ENCODE measurements around the gene RAB25.
"Not testable (repeated sequence)": the region's sequence is repeated elsewhere in the genome, so short reads cannot be mapped to it uniquely, and the experiment has no call there.

Gene RAB25

GRCh38 chr1:156114101-156114918, 53.4 kb downstream of the RAB25 start, which contains the start of gene LMNA:
Gene LMNA (plus strand): TSS chr1:156114711. CDS start chr1:156114919, 208 bp downstream.
- Histone ChIP-seq H3K27ac (ENCODE audit: low read depth, low read length) (peak within 1 kb of the TSS; percentile 33), H4K91ac (ENCODE audit: low read depth, low read length) (peak within 1 kb of the TSS; percentile 94), H2BK120ac (ENCODE audit: insufficient read depth, low read length, poor library complexity) (peak within 1 kb of the TSS; percentile 88), H3K9me3 (ENCODE audit: insufficient read depth, low read depth, low read length) (no peaks in the 10 kb centered on the region), H2AFZ (ENCODE audit: insufficient read depth, low read length, poor library complexity) (peak within 1 kb of the TSS; percentile 80), H3K18ac (ENCODE audit: low read length) (peak within 1 kb of the TSS; percentile 96), H4K12ac (ENCODE audit: low read depth, low read length) (peak within 1 kb of the TSS; percentile 49), H3K4me2 (ENCODE audit: low read length) (peak within 1 kb of the TSS; percentile 86), H3K14ac (ENCODE audit: low read length) (peak within 1 kb of the TSS; percentile 92), H4K8ac (ENCODE audit: low read depth, low read length) (peak within 1 kb of the TSS; percentile 48), H3K23ac (ENCODE audit: low read length) (no peak within 1 kb of the TSS), H2BK5ac (ENCODE audit: low read depth, low read length, poor library complexity) (peak within 1 kb of the TSS; percentile 80), H3K79me1 (ENCODE audit: low read length) (peaks cover 28% of the 10 kb centered on the region), H3K36me3 (ENCODE audit: control insufficient read depth in 1 of 2, insufficient read depth in 2 of 2, low read length in 2 of 2) (no peaks in the 10 kb centered on the region), H3K4me1 (ENCODE audit: control insufficient read depth in 1 of 2, insufficient read depth in 2 of 2, low read length in 2 of 2) (peaks cover 20 to 29% of the 10 kb centered on the region in 2 experiments), H3K9ac (ENCODE audit: low read length) (peak within 1 kb of the TSS; percentile 87), H3K4ac (ENCODE audit: low read depth, low read length) (peak within 1 kb of the TSS; percentile 63), H3K4me3 (ENCODE audit: low read depth, low read length) (peak within 1 kb of the TSS; percentile 92), H2AK5ac (ENCODE audit: low read length) (peak within 1 kb of the TSS; percentile 95), H3K79me2 (ENCODE audit: control insufficient read depth, insufficient read depth, low read length, poor library complexity) (peaks cover 26% of the 10 kb centered on the region), H3K27me3 (ENCODE audit: insufficient read depth, low read length) (no peaks in the 10 kb centered on the region), H2BK12ac (ENCODE audit: low read length) (peak within 1 kb of the TSS; percentile 91)
- no CpG with 5 or more reads among the region's 37 CpGs for WGBS (ENCODE audit: extremely low coverage, insufficient coverage, insufficient read length)
- DNase-seq: peak; percentile 74 to 86

GRCh38 chr1:156114919-156115513, 54.1 kb downstream of the RAB25 start:
- Histone ChIP-seq H3K4me1 (ENCODE audit: control insufficient read depth in 1 of 2, insufficient read depth in 2 of 2, low read length in 2 of 2) (peaks cover 25 to 35% of the 10 kb centered on the region in 2 experiments), H2BK5ac (ENCODE audit: low read depth, low read length, poor library complexity) (peak overlapping the region; percentile 80)
- peak in 1 of 2 donors; percentile 34 for DNase-seq

GRCh38 chr1:156115514-156116374, 54.8 kb downstream of the RAB25 start:
- peak overlapping the region; percentile 35 for H3K4ac ChIP-seq (ENCODE audit: low read depth, low read length)
- H3K27me3 ChIP-seq (ENCODE audit: insufficient read depth, low read length): no peaks in the 10 kb centered on the region
- DNase-seq: peak; percentile 55 to 59
- no peak overlapping the region for H2BK12ac ChIP-seq (ENCODE audit: low read length)
- H3K79me2 ChIP-seq (ENCODE audit: control insufficient read depth, insufficient read depth, low read length, poor library complexity): peaks cover 31% of the 10 kb centered on the region
- H4K91ac ChIP-seq (ENCODE audit: low read depth, low read length): peak overlapping the region; percentile 22
- H3K23ac ChIP-seq (ENCODE audit: low read length): no peak overlapping the region
- no peak overlapping the region for H4K12ac ChIP-seq (ENCODE audit: low read depth, low read length)
- peak overlapping the region; percentile 87 for H3K9ac ChIP-seq (ENCODE audit: low read length)
- peak overlapping the region; percentile 16 for H3K27ac ChIP-seq (ENCODE audit: low read depth, low read length)
- H3K9me3 ChIP-seq (ENCODE audit: insufficient read depth, low read depth, low read length): no peaks in the 10 kb centered on the region
- peak overlapping the region; percentile 92 for H3K4me3 ChIP-seq (ENCODE audit: low read depth, low read length)
- H3K36me3 ChIP-seq (ENCODE audit: control insufficient read depth in 1 of 2, insufficient read depth in 2 of 2, low read length in 2 of 2): peaks cover 0 to 4% of the 10 kb centered on the region in 2 experiments
- peak overlapping the region; percentile 24 for H2BK120ac ChIP-seq (ENCODE audit: insufficient read depth, low read length, poor library complexity)
- H2AFZ ChIP-seq (ENCODE audit: insufficient read depth, low read length, poor library complexity): no peak overlapping the region
- H3K18ac ChIP-seq (ENCODE audit: low read length): peak overlapping the region; percentile 92
- peak overlapping the region; percentile 86 for H3K4me2 ChIP-seq (ENCODE audit: low read length)
- H4K8ac ChIP-seq (ENCODE audit: low read depth, low read length): peak overlapping the region; percentile 6
- WGBS (ENCODE audit: extremely low coverage, insufficient coverage, insufficient read length): no CpG with 5 or more reads among the region's 19 CpGs
- peak overlapping the region; percentile 59 for H3K14ac ChIP-seq (ENCODE audit: low read length)
- peak overlapping the region; percentile 80 for H2BK5ac ChIP-seq (ENCODE audit: low read depth, low read length, poor library complexity)
- H2AK5ac ChIP-seq (ENCODE audit: low read length): peak overlapping the region; percentile 58
- peaks cover 38% of the 10 kb centered on the region for H3K79me1 ChIP-seq (ENCODE audit: low read length)
- peaks cover 32 to 42% of the 10 kb centered on the region in 2 experiments for H3K4me1 ChIP-seq (ENCODE audit: control insufficient read depth in 1 of 2, insufficient read depth in 2 of 2, low read length in 2 of 2)

More at GRCh38 chr1:156114919-156115513, 54.1 kb downstream of the RAB25 start:
- Histone ChIP-seq H2AFZ (ENCODE audit: insufficient read depth, low read length, poor library complexity) (no peak overlapping the region), H3K18ac (ENCODE audit: low read length) (peak overlapping the region; percentile 92), H3K4me2 (ENCODE audit: low read length) (peak overlapping the region; percentile 86), H2BK120ac (ENCODE audit: insufficient read depth, low read length, poor library complexity) (peak overlapping the region; percentile 5), H3K9me3 (ENCODE audit: insufficient read depth, low read depth, low read length) (no peaks in the 10 kb centered on the region), H2BK12ac (ENCODE audit: low read length) (peak overlapping the region; percentile 20), H3K9ac (ENCODE audit: low read length) (peak overlapping the region; percentile 87), H3K14ac (ENCODE audit: low read length) (peak overlapping the region; percentile 8), H3K79me1 (ENCODE audit: low read length) (peaks cover 32% of the 10 kb centered on the region), H3K27me3 (ENCODE audit: insufficient read depth, low read length) (no peaks in the 10 kb centered on the region), H2AK5ac (ENCODE audit: low read length) (peak overlapping the region; percentile 75), H4K8ac (ENCODE audit: low read depth, low read length) (peak overlapping the region; percentile 7), H3K79me2 (ENCODE audit: control insufficient read depth, insufficient read depth, low read length, poor library complexity) (peaks cover 27% of the 10 kb centered on the region), H3K4me3 (ENCODE audit: low read depth, low read length) (peak overlapping the region; percentile 92), H4K91ac (ENCODE audit: low read depth, low read length) (peak overlapping the region; percentile 22), H3K36me3 (ENCODE audit: control insufficient read depth in 1 of 2, insufficient read depth in 2 of 2, low read length in 2 of 2) (peaks cover 0 to 2% of the 10 kb centered on the region in 2 experiments), H3K23ac (ENCODE audit: low read length) (no peak overlapping the region), H3K4ac (ENCODE audit: low read depth, low read length) (peak overlapping the region; percentile 35), H4K12ac (ENCODE audit: low read depth, low read length) (no peak overlapping the region), H3K27ac (ENCODE audit: low read depth, low read length) (peak overlapping the region; percentile 16)
- no CpG with 5 or more reads among the region's 49 CpGs for WGBS (ENCODE audit: extremely low coverage, insufficient coverage, insufficient read length)

GRCh38 chr1:156116731-156117130, 55.8 kb downstream of the RAB25 start:
- Histone ChIP-seq H3K4me1 (ENCODE audit: control insufficient read depth in 1 of 2, insufficient read depth in 2 of 2, low read length in 2 of 2) (peaks cover 42 to 52% of the 10 kb centered on the region in 2 experiments), H3K79me2 (ENCODE audit: control insufficient read depth, insufficient read depth, low read length, poor library complexity) (peaks cover 37% of the 10 kb centered on the region), H3K4ac (ENCODE audit: low read depth, low read length) (peak overlapping the region; percentile 66), H3K4me2 (ENCODE audit: low read length) (peak overlapping the region; percentile 86), H3K79me1 (ENCODE audit: low read length) (peaks cover 44% of the 10 kb centered on the region)
- H2AK5ac ChIP-seq (ENCODE audit: low read length); H3K27ac ChIP-seq (ENCODE audit: low read depth, low read length); H4K12ac ChIP-seq (ENCODE audit: low read depth, low read length); H2AFZ ChIP-seq (ENCODE audit: insufficient read depth, low read length, poor library complexity); DNase-seq; H4K91ac ChIP-seq (ENCODE audit: low read depth, low read length); H2BK5ac ChIP-seq (ENCODE audit: low read depth, low read length, poor library complexity); H3K27me3 ChIP-seq (ENCODE audit: insufficient read depth, low read length); H3K9me3 ChIP-seq (ENCODE audit: insufficient read depth, low read depth, low read length); H3K18ac ChIP-seq (ENCODE audit: low read length); H4K8ac ChIP-seq (ENCODE audit: low read depth, low read length); H3K4me3 ChIP-seq (ENCODE audit: low read depth, low read length); H2BK12ac ChIP-seq (ENCODE audit: low read length); H3K36me3 ChIP-seq (ENCODE audit: control insufficient read depth in 1 of 2, insufficient read depth in 2 of 2, low read length in 2 of 2); H2BK120ac ChIP-seq (ENCODE audit: insufficient read depth, low read length, poor library complexity); H3K14ac ChIP-seq (ENCODE audit: low read length); H3K23ac ChIP-seq (ENCODE audit: low read length); H3K9ac ChIP-seq (ENCODE audit: low read length): not testable (repeated sequence)
- no CpG with 5 or more reads among the region's 5 CpGs for WGBS (ENCODE audit: extremely low coverage, insufficient coverage, insufficient read length)

Measured in trophoblast cell (in vitro differentiated cells and primary cell).